HG03354 (cell line): ENCODE results near the gene EIF4EBP2.
A peak's percentile ranks its signal among the peaks of the same experiment; 100 is the strongest.

Experiments
- ATAC-seq: cut with Tn5 transposase; IDR thresholded peaks from one replicate; pipeline ENCODE4 v1.9.1; 2021; ENCODE audit warnings: mild to moderate bottlenecking; ENCODE audit not compliant: unreplicated experiment, poor library complexity, severe bottlenecking

The EIF4EBP2 gene, protein sequence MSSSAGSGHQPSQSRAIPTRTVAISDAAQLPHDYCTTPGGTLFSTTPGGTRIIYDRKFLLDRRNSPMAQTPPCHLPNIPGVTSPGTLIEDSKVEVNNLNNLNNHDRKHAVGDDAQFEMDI

DNA sequence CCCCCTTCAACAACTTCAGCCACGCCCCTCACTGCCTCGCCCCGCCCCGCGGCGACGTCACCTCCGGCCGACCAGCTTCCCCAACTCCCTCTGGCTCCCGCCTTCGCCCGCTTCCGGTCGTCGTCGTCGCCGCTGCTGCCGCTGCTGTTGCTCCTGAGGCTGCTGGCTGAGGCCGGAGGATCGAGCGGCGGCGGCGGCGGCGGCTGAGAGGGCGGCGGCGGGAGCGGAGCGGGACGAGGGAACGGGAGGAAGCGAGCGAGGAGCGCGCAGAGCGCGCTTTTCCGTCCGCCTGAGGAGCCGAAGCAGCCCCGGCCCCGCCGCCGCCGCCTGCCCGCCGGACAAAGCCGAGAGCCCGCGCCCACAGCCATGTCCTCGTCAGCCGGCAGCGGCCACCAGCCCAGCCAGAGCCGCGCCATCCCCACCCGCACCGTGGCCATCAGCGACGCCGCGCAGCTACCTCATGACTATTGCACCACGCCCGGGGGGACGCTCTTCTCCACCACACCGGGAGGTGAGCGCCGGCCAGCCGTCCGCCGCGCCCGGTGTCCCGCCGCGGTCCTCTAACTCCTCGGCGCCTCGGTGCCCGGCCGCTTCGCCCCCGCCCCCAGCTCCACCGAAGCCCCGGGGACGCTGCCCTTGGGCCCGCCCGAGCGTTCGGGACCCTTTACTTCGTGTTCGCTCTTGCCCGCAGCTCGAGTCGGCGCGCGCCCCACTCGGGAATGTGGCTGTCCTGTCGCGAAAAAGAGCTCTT, at the start of gene EIF4EBP2:
Gene EIF4EBP2, plus strand, starts transcription at position 110 of the 751 bp plus-strand sequence. Its CDS starts 257 bp downstream, at position 367.
- ATAC-seq = peak; percentile 87

DNA sequence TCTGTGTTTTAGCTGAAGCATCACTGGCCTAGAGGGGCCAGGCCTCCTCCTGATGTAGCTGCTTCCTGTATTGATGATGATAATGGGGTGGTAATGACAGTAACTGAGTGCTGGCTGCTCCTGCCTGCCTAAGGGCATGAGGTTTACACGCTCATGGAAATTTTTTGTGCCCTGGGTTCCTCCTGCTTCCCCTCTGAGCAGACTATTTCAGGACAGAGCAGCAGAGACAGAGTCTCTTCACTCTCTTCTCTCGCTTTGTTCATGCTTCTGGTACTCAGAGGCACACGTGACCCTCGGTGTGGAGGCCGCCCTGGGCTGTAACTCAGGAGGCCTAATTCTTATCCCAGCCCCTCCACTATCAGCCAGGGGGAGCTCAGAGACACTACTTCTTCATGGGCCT, 49.4 kb upstream of the EIF4EBP2 start:
- peak; percentile 13 for ATAC-seq

DNA sequence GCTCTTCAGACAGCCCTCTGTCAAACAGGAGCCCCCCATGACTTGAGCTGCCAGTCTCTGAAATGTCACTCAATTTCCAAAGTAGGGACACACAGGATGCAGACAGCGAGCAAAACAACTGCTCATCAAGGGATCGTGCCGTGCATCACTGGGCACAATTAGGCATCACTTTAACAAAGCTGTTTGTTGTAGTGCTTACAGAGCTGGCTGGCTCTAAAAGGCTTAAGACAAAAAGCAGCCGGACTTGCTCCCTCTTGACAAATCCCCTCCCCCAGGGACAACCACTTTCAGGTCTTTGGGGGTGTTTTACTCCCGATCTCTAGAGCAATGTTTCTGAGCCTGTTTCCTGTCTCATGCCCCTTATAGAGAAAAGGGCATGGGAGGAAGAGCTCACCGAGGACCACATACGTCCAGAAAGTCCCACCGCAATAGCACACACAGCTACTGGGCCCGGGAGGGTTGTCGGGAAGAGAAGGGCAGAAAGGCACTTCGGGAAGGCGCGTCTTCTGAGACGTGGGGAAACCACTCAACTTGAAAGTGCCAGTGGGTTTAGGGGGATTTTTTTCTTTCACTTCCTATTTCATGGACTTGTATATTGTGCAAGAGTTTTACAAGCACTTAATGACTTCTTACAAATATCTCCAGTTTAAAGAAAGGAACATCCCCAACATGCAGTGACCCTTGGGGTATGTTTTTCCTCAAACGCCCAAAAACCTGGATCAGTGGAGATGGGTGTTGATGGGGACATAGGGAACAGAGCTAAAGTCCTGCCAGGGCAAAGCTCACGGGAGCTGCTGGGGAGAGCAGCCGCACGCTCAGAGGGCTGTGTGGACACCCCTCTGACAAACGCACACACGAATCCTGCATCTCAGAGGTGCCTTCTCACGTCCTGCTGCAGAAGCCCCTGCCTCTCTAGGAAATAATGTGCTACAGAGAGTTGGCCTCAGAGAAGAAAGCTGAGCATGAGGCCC, 48.6 kb upstream of the EIF4EBP2 start:
- peak; percentile 73 for ATAC-seq

DNA sequence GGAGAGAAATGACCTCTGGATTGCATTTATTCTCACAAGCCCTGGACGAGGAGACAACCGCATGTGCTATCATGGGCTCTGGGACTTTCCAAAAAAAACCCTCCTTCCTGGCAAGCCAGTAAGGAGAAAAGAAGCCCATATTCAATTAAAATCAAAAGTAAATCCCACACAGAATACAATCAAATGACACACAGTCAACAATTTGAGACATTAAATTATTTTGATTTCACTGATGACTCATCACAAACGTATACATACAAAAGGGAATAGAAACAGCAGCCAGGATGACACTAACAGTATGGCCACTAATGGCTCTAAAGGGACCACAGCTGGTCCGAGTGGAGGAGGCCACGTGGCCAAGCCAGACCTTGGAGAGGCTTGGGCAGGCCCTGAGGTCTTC, 46.4 kb upstream of the EIF4EBP2 start:
- no peak for ATAC-seq

DNA sequence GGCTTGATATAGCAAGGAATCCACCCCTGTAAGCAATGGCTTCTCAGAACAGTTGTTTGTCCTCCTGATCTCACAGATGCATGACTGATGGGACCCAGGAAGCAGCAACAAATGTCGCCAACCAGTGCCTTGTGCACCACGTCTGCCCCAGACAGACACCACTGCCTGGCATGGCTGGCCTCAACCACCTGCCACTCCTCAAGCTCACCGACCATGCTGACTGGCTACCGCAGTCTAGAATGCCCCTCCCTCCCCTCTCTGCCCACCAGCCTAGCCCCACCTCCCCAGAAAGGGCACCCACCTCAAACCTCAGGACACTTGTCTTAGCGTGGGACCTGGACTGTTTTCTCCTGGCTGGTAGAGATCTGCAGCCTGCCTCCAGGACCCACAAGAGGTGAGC, 45.5 kb upstream of the EIF4EBP2 start:
- ATAC-seq = no peak

DNA sequence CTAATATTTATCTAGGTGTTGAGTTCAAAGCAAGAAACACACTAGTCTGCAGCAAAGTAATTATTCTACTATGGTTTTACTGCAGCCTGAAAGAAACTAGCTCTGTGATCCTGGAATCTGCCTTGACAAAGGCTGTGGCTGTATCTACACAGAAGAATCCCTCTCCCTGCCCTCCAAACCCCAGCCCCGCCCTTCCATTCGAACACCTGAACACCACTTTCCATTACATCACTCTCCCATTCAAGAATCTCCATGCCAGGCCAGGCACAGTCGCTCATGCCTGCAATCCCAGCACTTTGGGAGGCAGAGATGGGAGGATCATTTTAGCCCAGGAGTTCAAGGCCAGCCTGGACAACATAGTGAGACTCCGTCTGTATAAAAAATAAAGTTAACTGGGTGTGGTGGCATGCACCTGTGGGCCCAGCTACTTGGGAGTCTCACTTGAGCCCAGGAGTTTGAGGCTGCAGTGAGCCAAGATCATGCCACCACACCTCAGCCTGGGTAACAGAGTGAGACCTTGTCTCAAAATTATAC, 44.9 kb upstream of the EIF4EBP2 start:
- no peak for ATAC-seq

DNA sequence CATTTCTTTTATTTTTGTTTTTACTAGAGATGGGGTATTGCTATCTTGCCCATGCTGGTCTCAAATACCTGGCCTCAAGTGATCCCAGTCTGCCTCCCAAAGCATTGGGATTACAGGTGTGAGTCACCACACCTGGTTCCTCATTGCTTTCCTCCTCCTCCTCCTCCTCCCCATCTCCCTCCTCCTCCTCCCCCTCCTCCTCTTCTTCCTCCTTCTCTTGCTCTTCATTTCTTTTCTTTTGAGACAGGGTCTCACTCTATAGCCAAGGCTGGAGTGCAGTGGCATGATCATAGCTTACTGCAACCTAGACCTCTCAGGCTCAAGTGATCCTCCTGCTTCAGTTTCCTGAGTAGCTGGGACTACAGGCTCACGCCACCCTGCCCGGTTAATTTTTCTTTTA, 43.7 kb upstream of the EIF4EBP2 start:
- ATAC-seq = no peak

DNA sequence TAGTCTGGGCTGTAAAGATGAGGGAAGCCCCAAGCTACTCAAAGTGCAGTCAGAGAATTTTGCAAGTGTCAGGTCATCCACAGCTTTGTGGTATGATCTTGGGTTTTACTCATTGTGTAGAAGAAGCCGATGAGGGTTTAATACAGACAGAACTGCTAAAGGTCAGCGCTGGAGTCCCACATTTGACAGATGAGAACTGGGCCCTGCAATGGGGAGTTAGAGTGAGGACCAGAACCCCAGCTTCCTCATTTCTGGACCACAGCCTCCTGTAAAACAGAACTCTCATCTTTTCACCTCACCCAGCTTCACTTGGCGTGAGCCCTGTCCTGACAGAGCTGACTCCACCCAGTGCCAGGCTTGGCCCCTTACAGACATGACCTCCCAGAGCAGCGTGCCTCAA, 41.6 kb upstream of the EIF4EBP2 start:
- ATAC-seq = no peak

DNA sequence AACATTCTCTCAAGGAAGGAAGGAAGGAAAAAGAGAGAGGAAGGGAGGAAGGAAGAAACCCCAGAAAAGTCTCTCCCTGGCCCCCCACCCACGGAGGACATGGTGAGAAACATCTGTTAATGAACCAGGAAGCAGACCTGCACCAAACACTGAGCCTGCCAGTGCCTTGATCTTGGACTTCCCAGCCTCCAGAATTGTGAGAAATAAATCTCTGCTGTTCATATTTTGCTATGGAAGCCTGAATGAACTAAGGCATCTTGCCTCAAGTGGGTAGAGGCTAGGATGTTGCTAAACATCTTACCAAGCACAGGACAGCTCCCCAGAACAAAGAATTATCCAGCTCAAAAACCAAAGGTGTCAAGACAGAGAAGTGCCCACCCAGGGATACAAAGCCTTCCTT, 40.7 kb upstream of the EIF4EBP2 start:
- no peak for ATAC-seq

DNA sequence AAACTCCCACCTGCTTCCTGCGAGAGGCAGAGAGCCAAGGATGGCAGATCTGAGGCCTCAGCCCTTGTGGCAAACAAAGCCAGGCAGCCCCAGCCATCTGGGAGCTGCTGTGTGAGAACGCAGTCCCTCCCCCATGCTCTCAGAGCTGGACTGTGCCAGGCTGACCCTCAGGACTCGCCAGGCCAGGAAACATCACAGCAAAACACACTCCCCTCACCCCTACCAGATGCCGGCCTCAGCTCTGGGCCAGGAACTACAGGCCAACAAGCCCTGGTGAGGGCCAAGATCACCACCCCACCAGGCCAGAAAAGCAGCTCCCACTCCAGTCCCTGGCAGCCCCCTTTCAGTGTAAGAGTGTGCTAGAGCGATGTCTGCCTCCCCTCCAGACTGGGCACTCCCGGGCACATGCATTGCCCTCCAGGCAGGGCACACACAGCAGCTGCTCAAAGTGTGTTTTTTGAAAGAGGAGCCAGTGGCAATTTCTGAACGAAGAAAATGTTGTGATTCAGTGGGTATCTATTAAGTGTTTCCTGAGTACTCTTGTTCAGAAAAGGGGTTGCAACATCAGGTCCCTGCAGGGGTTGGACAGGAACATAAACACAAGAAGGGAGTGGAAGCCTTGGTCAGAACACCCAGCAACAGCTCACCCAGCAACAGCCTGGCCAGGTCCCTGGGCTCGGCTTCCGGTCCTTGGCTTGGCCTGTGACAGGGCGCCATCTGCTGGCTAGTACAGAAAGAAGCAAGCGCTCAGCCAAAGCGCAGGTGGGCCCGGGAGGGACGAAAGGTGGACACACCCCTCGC, 39.8 kb upstream of the EIF4EBP2 start:
- ATAC-seq = peak; percentile 97

DNA sequence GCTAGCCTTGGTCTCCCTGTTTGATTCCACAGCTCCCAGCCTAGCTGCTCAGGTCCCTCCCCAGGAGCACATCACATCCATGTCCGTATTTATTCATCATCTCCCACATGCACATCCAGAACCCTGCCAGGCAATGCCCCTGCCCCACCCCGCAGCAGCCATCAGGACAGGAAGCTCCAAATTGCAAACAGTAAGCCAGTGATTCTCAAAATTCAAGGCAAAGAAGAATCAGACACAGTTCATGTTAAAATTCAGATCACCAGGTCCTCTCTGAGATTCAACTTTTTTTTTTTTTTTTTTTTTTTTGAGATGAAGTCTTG, 39.2 kb upstream of the EIF4EBP2 start:
- ATAC-seq = no peak

DNA sequence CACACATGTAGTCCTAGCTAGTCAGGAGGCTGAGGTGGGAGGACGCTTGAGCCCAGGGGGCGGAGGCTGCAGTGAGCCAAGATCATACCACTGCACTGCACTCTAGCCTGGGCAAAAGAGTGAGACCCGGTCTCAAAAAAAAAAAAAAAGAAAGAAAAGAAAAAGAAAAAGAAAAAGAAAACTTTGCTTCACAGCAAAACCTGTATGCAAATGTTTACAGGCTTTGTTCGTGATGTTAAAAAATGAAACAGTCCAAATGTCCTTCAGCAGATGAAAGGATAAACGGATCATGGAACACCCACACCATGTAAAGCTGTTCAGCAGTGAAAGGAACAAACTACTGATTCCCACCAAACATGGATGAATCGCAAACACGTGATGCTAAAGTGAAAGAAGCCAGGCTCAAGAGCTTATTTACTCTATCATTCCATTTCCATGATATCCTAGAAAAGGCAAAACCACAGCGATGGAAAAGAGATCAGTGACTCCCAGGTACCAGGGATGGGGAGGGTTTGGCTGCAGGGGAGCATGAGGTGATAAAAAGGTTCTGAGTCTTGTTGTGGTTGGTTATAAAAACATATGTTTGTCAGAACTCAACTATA, 36.6 kb upstream of the EIF4EBP2 start:
- ATAC-seq = no peak

DNA sequence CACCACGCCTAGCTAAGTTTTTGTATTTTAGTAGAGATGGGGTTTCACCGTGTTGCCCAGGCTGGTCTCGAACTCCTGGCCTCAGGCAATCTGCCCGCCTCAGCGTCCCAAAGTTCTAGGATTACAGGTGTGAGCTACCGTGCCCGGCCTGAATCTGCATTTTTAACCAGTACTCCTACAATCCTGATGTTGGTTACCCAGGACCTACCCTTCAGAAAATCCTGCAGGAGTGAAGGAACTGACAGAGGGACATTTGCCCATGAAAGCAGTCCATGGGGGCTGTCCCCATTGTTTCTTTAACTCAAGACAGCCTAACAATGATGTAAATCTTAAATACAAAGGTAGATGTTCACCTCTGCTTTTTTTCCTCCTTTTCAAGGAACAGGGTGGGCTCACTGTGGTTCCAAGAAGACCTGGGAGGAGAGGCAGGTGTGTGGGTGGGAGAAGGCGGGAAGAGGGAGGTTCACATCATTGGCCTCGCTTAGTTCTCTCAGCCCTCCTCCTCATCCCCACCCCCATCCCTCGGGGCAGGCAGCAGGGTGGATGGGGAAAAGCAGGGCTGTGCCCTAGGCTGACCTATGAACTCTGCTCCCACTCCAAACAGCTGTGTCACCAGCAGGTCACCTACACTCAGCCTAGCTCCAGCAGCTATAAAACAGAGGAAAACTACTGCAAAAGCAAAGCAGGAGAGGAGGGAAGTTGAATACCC, 35.0 kb upstream of the EIF4EBP2 start:
- no peak for ATAC-seq

DNA sequence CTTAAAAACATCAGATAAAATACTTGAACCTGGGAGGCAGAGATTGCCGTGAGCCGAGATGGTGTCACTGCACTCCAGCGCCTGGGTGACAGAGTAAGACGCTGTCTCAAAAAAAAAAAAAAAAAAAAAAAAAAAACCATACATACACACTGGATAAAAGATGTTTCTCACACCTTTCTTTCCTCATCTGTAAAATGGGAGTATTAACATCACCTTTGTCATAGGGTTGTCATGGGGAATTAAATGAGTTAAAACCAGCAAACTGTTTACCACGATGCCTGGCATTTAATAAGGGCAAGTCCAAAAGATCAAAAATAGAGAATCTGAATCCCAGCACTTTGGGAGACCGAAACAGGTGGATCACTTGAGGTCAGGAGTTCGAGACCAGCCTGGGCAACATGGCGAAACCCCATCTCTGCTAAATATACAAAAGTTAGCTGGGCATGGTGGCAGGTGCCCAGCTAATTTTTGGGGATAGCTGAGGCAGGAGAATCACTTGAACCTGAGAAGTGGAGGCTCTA, 34.4 kb upstream of the EIF4EBP2 start:
- no peak for ATAC-seq

DNA sequence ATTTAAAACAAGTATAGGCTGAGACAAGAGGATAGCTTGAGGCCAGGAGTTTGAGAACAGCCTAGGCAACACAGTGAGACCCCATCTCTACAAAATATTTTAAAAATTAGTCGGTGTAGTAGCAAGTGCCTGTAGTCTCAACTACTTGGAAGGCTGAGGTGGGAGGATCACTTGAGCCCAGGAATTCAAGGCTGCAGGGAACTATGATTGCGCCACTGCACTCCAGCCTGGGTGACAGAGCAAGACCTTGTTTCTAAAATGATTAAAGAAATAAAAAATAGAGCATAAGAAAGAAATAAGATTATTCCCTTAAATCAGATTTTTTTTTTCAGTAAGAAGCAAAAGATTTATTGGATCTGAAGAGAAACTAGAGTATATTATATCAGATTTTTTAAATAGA, 33.2 kb upstream of the EIF4EBP2 start:
- no peak for ATAC-seq

DNA sequence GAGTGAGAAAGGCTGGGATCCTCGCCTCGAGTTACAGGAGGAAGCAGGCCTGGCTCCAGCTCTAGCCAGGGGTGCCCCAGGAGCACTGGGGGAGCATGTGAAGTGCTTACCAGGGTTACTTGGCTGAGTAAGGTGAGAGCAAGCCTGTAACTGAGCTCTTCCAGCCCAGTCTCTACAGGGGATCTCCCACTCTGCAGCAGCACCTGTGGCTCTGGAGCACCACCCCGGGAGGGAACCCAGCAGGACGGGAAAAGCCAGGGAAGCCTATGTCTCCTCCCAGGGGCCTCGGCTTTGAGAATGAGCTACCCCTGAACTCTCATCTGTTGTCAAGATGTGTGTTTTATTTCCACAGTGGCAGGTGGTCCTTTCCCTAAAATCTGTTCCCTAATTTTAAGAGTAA, 32.1 kb upstream of the EIF4EBP2 start:
- no peak for ATAC-seq

DNA sequence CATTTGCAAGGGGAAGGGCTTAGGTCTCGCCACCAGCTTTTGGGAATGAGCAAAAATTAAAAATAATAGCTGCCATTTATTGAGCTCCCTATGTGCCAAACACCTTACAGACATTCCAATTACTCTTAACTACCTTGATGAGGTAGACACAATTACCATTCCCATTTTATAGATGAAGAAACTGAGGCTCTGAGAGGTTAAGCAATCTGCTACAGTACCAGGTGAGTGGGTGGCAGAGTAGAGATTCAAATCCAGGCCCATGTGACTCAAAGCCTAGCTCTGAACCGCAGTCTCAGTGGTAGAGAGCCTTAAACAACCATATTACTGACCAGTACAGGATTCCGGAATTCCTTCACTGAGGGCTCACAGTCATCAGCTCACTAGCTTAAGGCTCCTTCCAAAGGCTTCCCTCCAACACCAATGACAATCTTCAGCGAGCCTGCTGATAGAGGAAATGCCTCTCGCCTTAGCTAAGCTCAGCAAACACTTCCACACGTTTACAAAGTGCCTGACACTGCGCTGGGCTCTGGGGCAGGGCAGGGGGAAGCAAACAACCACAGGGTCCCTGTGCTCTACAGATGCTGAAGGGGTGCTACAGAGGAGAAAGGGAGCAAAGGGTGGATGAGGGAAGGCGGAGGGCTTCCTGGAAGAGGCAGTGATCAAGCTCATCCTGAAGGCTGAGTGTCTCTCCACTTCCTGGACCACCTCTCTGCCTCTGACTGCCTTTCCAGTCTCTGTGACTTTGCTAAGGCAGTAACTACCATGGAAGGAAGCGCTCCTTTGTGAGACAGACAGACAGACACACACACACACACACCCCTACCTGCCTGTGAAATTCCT, 28.9 kb upstream of the EIF4EBP2 start:
- ATAC-seq = no peak
